Suprapubic skin (tissue), 4 donors: Measurements from ENCODE around the gene CYP4F3. TPM values are rescaled to one million over a fixed set of nuclear protein-coding genes. Genes with fewer than 3 reads are reported as not detected.

Experiments used
- DNase-seq, 2 donors: peaks; one replicate each; pipeline ENCODE4 v3.0.0-alpha.2; 2019; ENCODE audit warnings: low spot score in 2 of 2
- H3K27ac ChIP-seq: fragments of 200-600 bp; sonication (generic); one replicate; pipeline ENCODE4 v1.5.1; 2019
- H3K27me3 ChIP-seq: fragments of 200-600 bp; sonication (generic); one replicate; pipeline ENCODE4 v1.5.1; 2019
- H3K36me3 ChIP-seq: fragments of 200-600 bp; sonication (generic); one replicate; pipeline ENCODE4 v1.5.1; 2019
- H3K4me1 ChIP-seq: fragments of 200-600 bp; sonication (generic); one replicate; pipeline ENCODE4 v1.5.1; 2019
- H3K4me3 ChIP-seq: fragments of 200-600 bp; sonication (generic); one replicate; pipeline ENCODE4 v1.5.1; 2019; ENCODE audit warnings: mild to moderate bottlenecking
- H3K9me3 ChIP-seq: fragments of 200-600 bp; sonication (generic); one replicate; pipeline ENCODE4 v1.5.1; 2019
- CTCF ChIP-seq, 2 donors: fragments of 200-600 bp in 1 of 2; fragments of 450-650 bp in 1 of 2; sonication (generic) in 1 of 2; IDR thresholded peaks; one replicate each; pipeline ENCODE4 v1.5.1; 2016 to 2019; ENCODE audit warnings: antibody characterized with exemption in 2 of 2, mild to moderate bottlenecking in 1 of 2, moderate library complexity in 1 of 2
- EP300 ChIP-seq: sonication (generic); formaldehyde crosslinking; IDR thresholded peaks from one replicate; pipeline ENCODE4 v1.6.1; 2017; ENCODE audit warnings: antibody characterized with exemption
- POLR2A ChIP-seq, 2 donors: fragments of 450-650 bp; IDR thresholded peaks; one replicate each; pipeline ENCODE4 v1.6.1; 2017; ENCODE audit warnings: antibody characterized with exemption in 2 of 2, mild to moderate bottlenecking in 2 of 2, moderate library complexity in 2 of 2
- POLR2AphosphoS5 ChIP-seq, 3 donors: sonication (generic); formaldehyde crosslinking; IDR thresholded peaks; one replicate each; pipeline ENCODE4 v1.6.1; 2017; ENCODE audit warnings: antibody characterized with exemption in 3 of 3
- WGBS: methylation state at CpG from one replicate; pipeline ENCODE4 v1.1.5; 2018; 5-methylcytosine and 5-hydroxymethylcytosine counted together
- total RNA-seq, 4 donors: library from RNA; depleted of rRNA; stranded (reverse); fragments of >200 nt; gene quantifications; one replicate each; pipeline ENCODE4 v1.1.0, GENCODE V29; 2016

CYP4F3 gene
- total RNA-seq, 4 donors from 2014 or later = 9.5 to 14.4 (median 12.2) TPM

GRCh38 chr19:15616627-15617270 lies 23.9 kb upstream of the CYP4F3 start:
- H3K4me1 ChIP-seq = no peaks in the 10 kb centered on the region
- H3K27me3 ChIP-seq = peaks cover 28% of the 10 kb centered on the region
- TF ChIP-seq POLR2A (IDR thresholded peaks at IDR 0.05) = no peak
- TF ChIP-seq POLR2AphosphoS5 (IDR thresholded peaks at IDR 0.05) = no peak
- no peak for TF ChIP-seq EP300
- TF ChIP-seq CTCF (IDR thresholded peaks at IDR 0.05) = no peak
- H3K36me3 ChIP-seq = no peaks in the 10 kb centered on the region
- 54% methylated on average over 2 of the region's 7 CpGs for WGBS
- H3K9me3 ChIP-seq = no peaks in the 10 kb centered on the region
- DNase-seq = no peak
- H3K27ac ChIP-seq = no peak overlapping the region
- no peak overlapping the region for H3K4me3 ChIP-seq

- DNase-seq = no peak
- H3K36me3 ChIP-seq = no peaks in the 10 kb centered on the region
- H3K4me3 ChIP-seq = no peak overlapping the region
- WGBS = 76% methylated on average over 5 of the region's 5 CpGs
- H3K4me1 ChIP-seq = no peaks in the 10 kb centered on the region
- no peak for TF ChIP-seq CTCF (IDR thresholded peaks at IDR 0.05)
- TF ChIP-seq POLR2A (IDR thresholded peaks at IDR 0.05) = no peak
- TF ChIP-seq EP300 = no peak
- TF ChIP-seq POLR2AphosphoS5 (IDR thresholded peaks at IDR 0.05) = no peak
- H3K27me3 ChIP-seq = peaks cover 33% of the 10 kb centered on the region
- no peaks in the 10 kb centered on the region for H3K9me3 ChIP-seq
- no peak overlapping the region for H3K27ac ChIP-seq
Observed at GRCh38 chr19:15618321-15618720, 22.4 kb upstream of the CYP4F3 start.

- no peak overlapping the region for H3K4me3 ChIP-seq
- no peaks in the 10 kb centered on the region for H3K4me1 ChIP-seq
- TF ChIP-seq POLR2AphosphoS5 (IDR thresholded peaks at IDR 0.05) (no peak), CTCF (IDR thresholded peaks at IDR 0.05) (no peak), POLR2A (IDR thresholded peaks at IDR 0.05) (no peak), EP300 (no peak)
- H3K27me3 ChIP-seq = peaks cover 36% of the 10 kb centered on the region
- DNase-seq = no peak
- no peaks in the 10 kb centered on the region for H3K9me3 ChIP-seq
- WGBS = no CpG with 5 or more reads among the region's 1 CpG
- H3K36me3 ChIP-seq = no peaks in the 10 kb centered on the region
- no peak overlapping the region for H3K27ac ChIP-seq
Observed at GRCh38 chr19:15621801-15622200, 18.9 kb upstream of the CYP4F3 start.

- no peak for TF ChIP-seq CTCF (IDR thresholded peaks at IDR 0.05)
- TF ChIP-seq POLR2A (IDR thresholded peaks at IDR 0.05) = no peak
- no peak for TF ChIP-seq EP300
- TF ChIP-seq POLR2AphosphoS5 (IDR thresholded peaks at IDR 0.05) = no peak
- Histone ChIP-seq H3K27me3 (peaks cover 28% of the 10 kb centered on the region), H3K4me3 (no peak overlapping the region), H3K27ac (no peak overlapping the region), H3K9me3 (no peaks in the 10 kb centered on the region), H3K36me3 (no peaks in the 10 kb centered on the region), H3K4me1 (no peaks in the 10 kb centered on the region)
- 59% methylated on average over 11 of the region's 11 CpGs for WGBS
- no peak for DNase-seq
Observed at GRCh38 chr19:15622991-15623390, 17.7 kb upstream of the CYP4F3 start.

GRCh38 chr19:15623711-15624318 lies 16.9 kb upstream of the CYP4F3 start:
- Histone ChIP-seq H3K9me3 (no peaks in the 10 kb centered on the region), H3K36me3 (no peaks in the 10 kb centered on the region), H3K4me3 (no peak overlapping the region), H3K27me3 (peaks cover 20% of the 10 kb centered on the region), H3K4me1 (no peaks in the 10 kb centered on the region), H3K27ac (no peak overlapping the region)
- no peak for TF ChIP-seq POLR2AphosphoS5 (IDR thresholded peaks at IDR 0.05)
- no peak for TF ChIP-seq EP300
- TF ChIP-seq POLR2A (IDR thresholded peaks at IDR 0.05) = no peak
- TF ChIP-seq CTCF (IDR thresholded peaks at IDR 0.05) = no peak
- WGBS = 7% methylated on average over 8 of the region's 9 CpGs
- DNase-seq = no peak
